SK-MEL-5 (cell line): ENCODE measurements around the gene SAP30. TPM values are rescaled to one million over a fixed set of nuclear protein-coding genes. Genes with fewer than 3 reads are reported as not detected.
A peak's percentile ranks its signal among the peaks of the same experiment; 100 is the strongest.

Experiments
- DNase-seq: peaks from one replicate; pipeline ENCODE4 v3.0.0-alpha.2; 2016; ENCODE audit warnings: low read depth, low spot score
- in situ Hi-C: cut with HindIII; loops from 2 replicates; pipeline ENCODE4 v1.10.0; 2016; ENCODE audit warnings: low sequenced_read_pairs, high pct_unique_total_duplicates, low pct_unique_long_range_greater_than_20kb
- polyA plus RNA-seq, 2 experiments: library from polyadenylated mRNA; depleted of rRNA; stranded (reverse); fragments of >200 nt; gene quantifications; 2 replicates each; pipeline ENCODE4 v1.2.3, GENCODE V29; 2015
- total RNA-seq: library from RNA; depleted of rRNA; stranded (reverse); fragments of >200 nt; shearing (Covaris generic); gene quantifications from 2 replicates; pipeline ENCODE4 v1.2.3, GENCODE V29; 2014; rRNA removed

The SAP30 gene, protein sequence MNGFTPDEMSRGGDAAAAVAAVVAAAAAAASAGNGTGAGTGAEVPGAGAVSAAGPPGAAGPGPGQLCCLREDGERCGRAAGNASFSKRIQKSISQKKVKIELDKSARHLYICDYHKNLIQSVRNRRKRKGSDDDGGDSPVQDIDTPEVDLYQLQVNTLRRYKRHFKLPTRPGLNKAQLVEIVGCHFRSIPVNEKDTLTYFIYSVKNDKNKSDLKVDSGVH
- total RNA-seq = 27.8 and 29.3 TPM in 2 replicates
- 19.4 and 22.7 TPM in 2 replicates for polyA plus RNA-seq (2015; cell fraction: cytosol; rRNA removed)
- polyA plus RNA-seq (2015; cell fraction: nucleus; rRNA removed) = 3.5 and 6.2 TPM in 2 replicates

DNA sequence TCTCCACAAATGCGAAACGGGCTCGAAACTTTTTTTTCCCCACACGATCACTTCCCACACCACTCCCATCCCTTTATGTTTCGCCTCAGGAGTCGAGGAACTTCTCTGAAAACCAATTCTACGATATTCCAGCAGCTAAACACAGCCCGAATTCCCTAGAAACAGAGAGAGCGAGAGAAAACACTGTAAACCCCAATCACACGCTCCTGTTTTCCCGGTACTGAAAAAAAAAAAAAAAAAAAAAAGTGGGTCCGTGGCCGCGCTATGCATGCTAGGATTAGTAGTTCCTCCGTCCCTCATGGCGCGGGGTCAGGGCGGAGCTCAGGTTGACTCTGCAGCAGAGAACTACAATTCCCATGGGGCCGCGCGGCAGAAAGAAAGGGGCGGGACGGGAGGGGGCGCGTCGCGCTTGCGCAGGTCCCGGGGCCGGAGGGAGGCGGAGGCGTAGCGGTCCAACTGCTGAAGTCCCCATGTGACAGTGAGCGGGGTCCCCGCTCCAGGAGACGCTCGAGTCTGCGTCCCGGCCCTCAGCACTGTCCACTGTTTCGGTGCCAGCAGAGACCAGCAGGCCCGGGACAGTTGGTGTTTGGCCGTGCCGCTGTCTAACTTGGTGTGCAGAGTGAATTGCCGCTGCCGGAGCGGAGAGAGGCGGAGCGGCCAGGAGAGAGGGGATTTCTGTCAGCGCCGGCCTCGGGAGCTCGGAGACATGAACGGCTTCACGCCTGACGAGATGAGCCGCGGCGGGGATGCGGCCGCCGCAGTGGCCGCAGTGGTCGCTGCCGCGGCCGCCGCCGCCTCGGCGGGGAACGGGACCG lies at the start of gene SAP30:
TSS of gene SAP30 (plus strand) at position 478 of the 815 bp plus-strand sequence. CDS start at position 707, 229 bp downstream.
- in situ Hi-C loops = no loop called here
- DNase-seq = peak; percentile 98

GRCh38 chr4:173325007-173325736 lies 45.6 kb upstream of the SAP30 start:
- in situ Hi-C loops = no loop called here
- DNase-seq = no peak

GRCh38 chr4:173328236-173328901 lies 42.4 kb upstream of the SAP30 start:
- in situ Hi-C loops = no loop called here
- no peak for DNase-seq

- in situ Hi-C loops = no loop called here
- no peak for DNase-seq
Observed at GRCh38 chr4:173330590-173330989, 40.2 kb upstream of the SAP30 start.

GRCh38 chr4:173332021-173332487 lies 38.7 kb upstream of the SAP30 start:
- no peak for DNase-seq
- in situ Hi-C loops = no loop called here

DNA sequence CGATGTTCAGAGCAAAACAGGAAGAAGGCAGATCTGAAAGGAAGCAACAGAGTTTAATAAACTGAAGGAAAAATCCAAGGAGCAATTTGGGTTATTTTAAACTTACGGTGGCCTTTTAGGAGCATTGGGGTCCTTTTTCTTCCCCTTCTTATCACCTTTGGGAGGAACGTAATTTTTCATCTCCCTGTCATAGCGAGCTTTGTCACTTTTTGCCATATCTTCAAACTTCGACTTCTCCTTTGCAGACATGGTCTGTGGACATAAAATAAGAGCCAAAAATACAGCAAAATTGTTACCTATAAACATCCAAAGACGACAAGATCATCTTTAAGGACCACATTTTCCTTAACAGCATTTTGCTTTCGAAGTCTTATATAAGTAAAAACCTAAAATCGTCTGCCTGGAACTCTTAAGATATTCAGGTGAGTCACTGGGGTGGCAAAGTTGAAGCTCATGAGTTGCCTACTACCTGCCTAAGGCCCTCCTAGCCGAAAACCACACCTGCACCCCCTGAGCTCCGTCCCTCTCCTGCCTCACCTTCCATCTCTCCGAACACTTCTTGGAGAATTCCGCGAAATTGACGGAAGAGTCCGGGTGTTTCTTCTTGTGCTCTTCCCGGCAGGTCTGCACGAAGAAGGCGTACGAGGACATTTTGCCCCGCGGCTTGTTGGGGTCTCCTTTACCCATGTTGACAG lies 37.6 kb upstream of the SAP30 start:
- no peak for DNase-seq
- in situ Hi-C loops = no loop called here

- in situ Hi-C loops = no loop called here
- no peak for DNase-seq
Observed at GRCh38 chr4:173333658-173334084, 37.1 kb upstream of the SAP30 start.

DNA sequence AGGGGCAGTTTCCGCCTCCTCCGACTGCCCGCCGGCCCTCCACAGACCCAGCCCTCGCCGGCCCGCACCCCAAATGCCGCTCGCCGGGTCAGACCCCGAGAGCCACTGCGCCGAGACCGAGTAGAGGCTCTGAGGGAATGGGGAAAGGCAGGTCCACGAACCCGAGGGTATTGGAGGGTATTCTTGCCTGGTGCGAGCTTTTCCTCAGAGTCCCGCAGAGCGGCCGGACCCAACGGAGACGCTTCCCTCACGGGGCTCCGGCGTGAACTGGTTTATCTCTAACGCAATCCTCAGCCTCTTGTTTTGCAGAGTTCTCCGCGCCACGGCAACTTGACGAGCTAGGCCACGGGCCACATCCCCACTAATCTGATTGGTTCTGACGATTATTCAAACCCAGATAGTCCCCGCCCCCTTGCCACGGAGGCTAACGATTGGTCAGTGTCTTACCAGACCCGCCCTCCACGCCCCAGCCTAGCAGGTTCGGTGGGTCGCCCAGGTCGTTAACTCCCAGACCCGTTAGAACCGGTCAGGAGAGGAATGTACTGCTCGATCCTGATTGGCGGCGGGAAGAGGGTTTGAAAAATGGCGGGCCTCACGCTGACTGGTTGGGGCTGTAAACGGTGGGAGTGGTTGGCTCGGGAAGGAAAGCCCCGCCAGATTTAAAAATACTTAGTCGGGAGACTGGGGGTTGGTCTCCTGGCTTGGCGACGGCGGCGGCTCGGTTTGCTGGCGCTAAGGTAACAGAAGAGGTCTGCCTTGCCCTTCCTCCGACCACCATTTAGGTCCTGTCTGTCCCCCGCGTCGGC lies 36.5 kb upstream of the SAP30 start, which contains the start of gene HMGB2:
TSS of gene HMGB2 (minus strand) at position 274 of the 806 bp plus-strand sequence. CDS start 709 bp downstream, outside the sequence.
- in situ Hi-C loops = no loop called here

GRCh38 chr4:173334891-173335752 lies 35.6 kb upstream of the SAP30 start:
- in situ Hi-C loops = no loop called here
- DNase-seq = peak; percentile 82

More for the DNA sequence above, 36.5 kb upstream of the SAP30 start, which contains the start of gene HMGB2:
- peak; percentile 100 for DNase-seq

GRCh38 chr4:173337463-173337862 lies 33.3 kb upstream of the SAP30 start:
- in situ Hi-C loops = no loop called here
- DNase-seq = no peak

DNA sequence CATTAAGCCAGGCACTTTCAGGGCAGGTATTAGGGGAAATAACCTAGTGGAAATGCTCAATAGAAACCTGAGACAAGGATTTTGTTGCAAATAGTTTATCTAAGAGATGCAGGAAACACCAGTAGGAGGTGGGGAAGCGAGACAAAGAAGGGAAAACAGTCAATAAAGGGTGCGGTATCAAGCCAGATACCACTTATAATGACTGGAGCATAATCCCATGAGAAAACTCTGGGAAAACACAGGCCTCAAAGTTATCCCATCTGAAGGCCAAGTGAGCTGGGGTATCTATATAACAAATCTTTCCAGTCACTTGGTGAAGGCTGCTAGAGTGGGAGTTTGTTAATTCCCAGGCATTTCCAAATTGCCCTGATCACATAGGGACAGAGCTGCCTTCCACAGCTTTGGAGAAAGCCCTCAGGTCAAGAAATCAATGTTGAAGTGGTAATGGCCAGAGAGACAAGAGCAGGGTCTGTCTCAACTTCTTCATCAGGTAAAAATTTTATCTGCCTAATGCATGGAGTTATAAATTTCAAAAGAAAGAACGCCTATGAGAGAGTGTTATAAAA lies 26.8 kb upstream of the SAP30 start:
- in situ Hi-C loops = no loop called here
- DNase-seq = no peak

GRCh38 chr4:173345648-173346047 lies 25.1 kb upstream of the SAP30 start:
- no peak for DNase-seq
- in situ Hi-C loops = no loop called here

GRCh38 chr4:173346074-173346473 lies 24.7 kb upstream of the SAP30 start:
- no peak for DNase-seq
- in situ Hi-C loops = no loop called here

GRCh38 chr4:173347467-173347866 lies 23.3 kb upstream of the SAP30 start:
- in situ Hi-C loops = no loop called here
- DNase-seq = no peak

DNA sequence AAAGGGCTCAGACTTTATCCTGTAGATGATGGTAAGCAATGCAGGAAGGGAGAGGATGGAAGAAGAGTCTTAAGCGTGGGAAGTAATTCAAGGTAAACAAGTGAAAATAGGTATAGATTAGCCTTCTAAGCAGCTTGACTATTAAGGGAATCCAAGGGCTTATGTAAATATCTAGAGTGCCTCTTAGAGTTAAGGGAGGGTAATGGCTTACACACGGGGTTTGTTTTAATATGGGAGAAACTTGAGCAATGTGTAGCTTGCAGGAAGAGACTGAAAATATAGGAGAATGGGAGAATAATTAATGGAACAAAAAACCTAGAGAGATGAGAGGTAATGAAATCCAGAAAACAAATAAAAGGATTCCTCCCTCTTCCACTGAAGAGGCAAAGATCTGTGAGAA lies 12.8 kb upstream of the SAP30 start:
- DNase-seq = no peak
- in situ Hi-C loops = no loop called here
